ENCODE data around the gene JAM3.

DNA sequence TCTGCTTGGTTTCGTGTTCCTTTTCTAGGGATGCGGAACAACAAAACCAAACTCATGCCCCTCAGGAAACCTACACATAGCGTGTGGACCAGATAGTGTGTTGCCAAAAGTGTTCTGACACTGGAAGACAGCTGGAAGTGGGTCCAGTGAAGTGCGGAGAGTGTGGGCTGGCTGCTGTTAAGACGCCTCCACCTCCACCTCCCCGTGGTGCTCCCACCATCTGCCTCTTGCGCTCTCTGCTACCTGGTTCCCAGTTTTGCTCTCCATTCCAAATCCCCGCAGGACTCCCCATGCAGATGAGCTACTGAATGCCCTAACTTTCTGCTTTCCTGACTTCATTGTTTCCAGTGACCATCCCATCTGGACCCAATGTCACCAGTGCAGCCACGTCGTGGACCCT is 103.1 kb downstream of the JAM3 start:
- TF ChIP-seq, protein P1, sequence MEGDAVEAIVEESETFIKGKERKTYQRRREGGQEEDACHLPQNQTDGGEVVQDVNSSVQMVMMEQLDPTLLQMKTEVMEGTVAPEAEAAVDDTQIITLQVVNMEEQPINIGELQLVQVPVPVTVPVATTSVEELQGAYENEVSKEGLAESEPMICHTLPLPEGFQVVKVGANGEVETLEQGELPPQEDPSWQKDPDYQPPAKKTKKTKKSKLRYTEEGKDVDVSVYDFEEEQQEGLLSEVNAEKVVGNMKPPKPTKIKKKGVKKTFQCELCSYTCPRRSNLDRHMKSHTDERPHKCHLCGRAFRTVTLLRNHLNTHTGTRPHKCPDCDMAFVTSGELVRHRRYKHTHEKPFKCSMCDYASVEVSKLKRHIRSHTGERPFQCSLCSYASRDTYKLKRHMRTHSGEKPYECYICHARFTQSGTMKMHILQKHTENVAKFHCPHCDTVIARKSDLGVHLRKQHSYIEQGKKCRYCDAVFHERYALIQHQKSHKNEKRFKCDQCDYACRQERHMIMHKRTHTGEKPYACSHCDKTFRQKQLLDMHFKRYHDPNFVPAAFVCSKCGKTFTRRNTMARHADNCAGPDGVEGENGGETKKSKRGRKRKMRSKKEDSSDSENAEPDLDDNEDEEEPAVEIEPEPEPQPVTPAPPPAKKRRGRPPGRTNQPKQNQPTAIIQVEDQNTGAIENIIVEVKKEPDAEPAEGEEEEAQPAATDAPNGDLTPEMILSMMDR (IDR thresholded peaks at IDR 0.05) = no peak
- TF ChIP-seq POLR2A (IDR thresholded peaks at IDR 0.05) = no peak
